ENCODE results near the gene FAM174B. TPM values are rescaled to one million over a fixed set of nuclear protein-coding genes. Genes with fewer than 3 reads are reported as not detected.

Gene FAM174B
- total RNA-seq, 1 donor from 2014 or later: 16.7 TPM

DNA sequence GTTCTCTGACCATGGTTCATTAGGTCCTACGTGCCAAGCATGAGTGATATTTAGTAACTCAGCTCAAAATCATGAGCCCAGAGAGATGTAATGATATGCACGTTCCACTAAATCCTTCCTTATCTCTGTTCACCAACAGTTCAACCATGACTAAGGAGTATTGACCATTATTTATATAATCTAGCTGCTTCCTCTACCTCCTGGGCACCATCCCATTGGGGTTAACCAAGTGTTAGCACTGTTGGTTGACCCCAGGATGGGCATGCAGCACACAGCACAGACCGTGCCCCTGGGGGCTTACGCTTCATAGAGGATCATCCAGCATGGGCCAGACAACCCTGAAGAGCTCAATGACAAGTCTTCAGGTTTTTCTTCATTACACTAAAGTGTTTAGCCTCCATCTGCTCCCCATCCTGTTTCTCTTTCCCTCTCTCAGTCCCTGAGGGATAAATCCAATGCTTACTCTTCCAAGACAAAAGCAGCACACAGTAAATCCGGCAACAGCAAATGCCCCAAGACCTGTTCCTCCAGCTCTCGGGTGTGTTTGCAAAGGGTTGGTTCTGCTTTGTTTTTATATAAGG is 10.4 kb downstream of the FAM174B start:
- DNase-seq (ENCODE audit: low spot score in 2 of 2) (no peak), FAIRE-seq (no peak)

DNA sequence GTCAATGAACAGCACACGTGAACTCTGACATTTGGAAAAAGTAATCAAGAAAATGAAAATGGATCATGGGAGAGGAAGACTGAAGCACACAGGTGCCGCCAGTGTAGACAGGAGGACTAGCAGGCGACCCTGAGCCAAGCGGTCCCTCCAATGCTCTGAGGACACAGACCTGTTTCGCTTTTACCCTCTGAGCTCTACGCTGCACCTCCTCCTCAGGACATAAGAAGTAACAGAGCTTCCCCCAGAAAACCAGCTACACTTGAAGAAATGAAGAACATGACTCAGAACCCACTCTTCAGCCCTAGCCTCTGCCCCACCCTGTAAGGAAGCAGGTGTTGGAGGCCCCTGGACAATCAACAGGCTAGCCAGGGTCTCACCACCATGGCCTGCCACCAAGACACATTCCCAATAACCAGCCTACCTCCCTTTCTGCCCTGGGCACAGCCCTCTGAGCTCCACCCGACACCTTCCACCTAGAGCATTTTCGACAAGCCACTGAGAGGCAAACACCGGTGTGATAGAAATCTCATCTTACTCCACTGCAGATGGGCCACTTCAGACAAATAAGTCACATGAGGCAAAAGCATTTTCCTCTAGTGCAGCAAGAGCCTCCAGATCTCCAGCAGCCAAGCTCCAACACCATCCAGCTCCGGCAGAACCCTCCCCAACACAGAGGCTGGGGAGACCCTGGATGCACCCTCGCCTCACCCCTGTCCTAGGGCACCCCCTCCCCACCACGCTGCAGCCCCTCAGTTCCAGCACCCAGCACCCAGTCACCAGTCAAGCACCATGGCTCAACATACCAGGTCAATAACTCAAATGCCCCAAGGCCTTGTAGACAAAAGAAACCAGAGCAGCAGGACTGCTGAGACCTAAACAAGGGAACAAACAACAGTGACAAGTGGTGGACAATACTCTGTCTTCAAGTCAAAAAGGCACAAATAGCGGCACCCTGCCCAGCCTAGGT is 11.4 kb downstream of the FAM174B start:
- DNase-seq (ENCODE audit: low spot score in 2 of 2) (no peak), FAIRE-seq (no peak)

GRCh38 chr15:92638709-92639365 is 16.7 kb downstream of the FAM174B start:
- no peak for FAIRE-seq
- no peak for DNase-seq (ENCODE audit: low spot score in 2 of 2)

DNA sequence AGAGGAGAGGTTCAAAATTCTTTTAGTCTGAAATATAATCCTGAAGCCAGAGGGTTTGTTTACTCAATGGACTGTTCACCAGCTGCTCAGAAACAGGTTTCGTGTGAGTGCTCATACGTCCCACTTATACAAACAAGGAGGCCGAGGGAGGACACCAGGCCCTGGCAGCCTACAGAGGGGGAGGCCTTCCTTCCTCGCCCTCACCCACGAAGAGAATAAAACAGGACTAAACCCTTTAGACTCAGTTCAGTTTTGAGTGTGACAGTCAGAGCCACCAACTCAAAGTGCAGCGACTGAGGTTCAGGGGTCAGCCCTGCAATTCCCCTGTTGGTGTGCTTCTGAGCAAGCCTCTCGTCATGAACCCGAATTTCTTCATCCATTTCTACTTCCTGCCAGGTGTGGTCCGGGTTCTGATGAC is 17.3 kb downstream of the FAM174B start:
- FAIRE-seq (no peak), DNase-seq (ENCODE audit: low spot score in 2 of 2) (no peak)

DNA sequence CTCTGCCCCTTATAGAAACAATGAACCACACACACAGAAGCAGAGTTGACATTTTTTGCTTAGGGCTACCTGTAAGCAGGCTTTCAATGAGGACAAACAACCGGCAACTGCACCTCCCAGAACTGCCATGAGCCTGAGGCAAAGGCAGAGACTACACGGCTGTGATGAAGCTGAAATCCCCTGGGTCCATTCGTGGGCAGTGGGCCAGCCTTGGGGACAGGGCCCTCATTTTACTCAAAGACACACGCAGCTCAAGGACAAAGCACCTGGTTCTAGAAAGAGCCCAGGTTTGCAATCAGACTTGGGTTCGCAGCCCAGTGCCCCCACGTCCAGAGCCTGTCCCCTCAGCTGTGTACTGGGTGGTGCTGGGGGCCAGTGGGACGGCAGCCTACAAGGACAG is 17.9 kb downstream of the FAM174B start:
- FAIRE-seq (no peak), DNase-seq (ENCODE audit: low spot score in 2 of 2) (no peak)

- DNase-seq (ENCODE audit: low spot score in 2 of 2) (no peak), FAIRE-seq (no peak)
These were observed 18.6 kb downstream of the FAM174B start for GRCh38 chr15:92636908-92637481.

- DNase-seq (ENCODE audit: low spot score in 2 of 2): no peak
- FAIRE-seq: no peak
These were observed 19.1 kb downstream of the FAM174B start for GRCh38 chr15:92636401-92636907.

GRCh38 chr15:92634671-92635201 is 20.8 kb downstream of the FAM174B start:
- DNase-seq (ENCODE audit: low spot score in 2 of 2) (no peak), FAIRE-seq (no peak)

- FAIRE-seq: no peak
- no peak for DNase-seq (ENCODE audit: low spot score in 2 of 2)
These were observed 21.5 kb downstream of the FAM174B start for GRCh38 chr15:92634060-92634459.

GRCh38 chr15:92633418-92633817 is 22.2 kb downstream of the FAM174B start:
- FAIRE-seq (no peak), DNase-seq (ENCODE audit: low spot score in 2 of 2) (no peak)

DNA sequence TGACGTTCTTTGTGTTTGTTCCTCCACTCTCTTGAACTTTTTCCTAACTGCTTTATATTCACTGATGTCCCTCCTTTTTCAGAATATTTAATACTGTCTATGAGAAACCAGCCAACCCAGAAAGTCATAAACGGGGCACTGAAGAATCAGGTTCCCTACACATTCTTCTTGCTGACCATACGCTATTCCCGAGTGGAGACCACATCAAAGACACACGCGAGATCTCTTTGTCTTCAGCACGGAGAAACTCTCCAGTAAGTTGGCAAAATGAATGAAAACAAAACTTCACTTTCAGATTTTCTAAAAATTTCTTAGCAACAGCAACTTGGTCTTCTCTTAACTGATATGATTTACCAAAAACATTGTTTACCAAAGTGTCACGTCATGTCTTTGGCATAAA is 22.6 kb downstream of the FAM174B start:
- no peak for FAIRE-seq

GRCh38 chr15:92631721-92632120 is 23.9 kb downstream of the FAM174B start:
- DNase-seq (ENCODE audit: low spot score in 2 of 2) (no peak), FAIRE-seq (no peak)

More for the DNA sequence above, 22.6 kb downstream of the FAM174B start:
- DNase-seq (ENCODE audit: low spot score in 2 of 2): no peak

DNA sequence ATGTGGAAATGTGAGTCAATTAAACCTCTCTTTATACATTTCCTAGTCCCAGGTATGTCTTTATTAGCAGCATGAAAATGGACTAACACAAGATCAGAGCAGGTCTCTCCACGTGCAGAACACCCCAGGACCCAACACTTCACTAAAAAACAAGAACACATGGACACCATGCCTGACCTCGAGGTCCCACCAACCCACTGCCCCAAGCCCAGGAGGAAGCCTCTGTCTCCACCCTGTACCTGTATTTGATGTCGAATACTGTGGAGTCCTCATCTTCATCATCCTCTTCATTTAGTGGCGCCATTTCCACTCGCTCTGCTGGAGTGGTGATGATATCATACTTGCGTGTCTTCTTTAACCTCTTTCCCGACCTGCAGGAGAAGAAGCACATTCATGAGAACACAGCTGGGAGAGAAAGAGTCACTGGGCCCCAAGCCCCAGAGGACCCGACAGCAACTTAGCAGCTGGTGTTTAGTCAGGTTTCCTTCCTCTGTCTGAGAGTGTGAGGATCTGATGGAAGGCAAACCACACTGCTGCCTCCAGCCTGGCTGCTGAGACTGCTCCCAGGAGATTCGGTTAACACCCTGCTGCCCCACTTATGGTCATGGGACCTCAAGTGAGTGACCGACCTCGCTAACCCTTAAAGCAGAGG is 25.5 kb downstream of the FAM174B start:
- FAIRE-seq (no peak), DNase-seq (ENCODE audit: low spot score in 2 of 2) (no peak)

DNA sequence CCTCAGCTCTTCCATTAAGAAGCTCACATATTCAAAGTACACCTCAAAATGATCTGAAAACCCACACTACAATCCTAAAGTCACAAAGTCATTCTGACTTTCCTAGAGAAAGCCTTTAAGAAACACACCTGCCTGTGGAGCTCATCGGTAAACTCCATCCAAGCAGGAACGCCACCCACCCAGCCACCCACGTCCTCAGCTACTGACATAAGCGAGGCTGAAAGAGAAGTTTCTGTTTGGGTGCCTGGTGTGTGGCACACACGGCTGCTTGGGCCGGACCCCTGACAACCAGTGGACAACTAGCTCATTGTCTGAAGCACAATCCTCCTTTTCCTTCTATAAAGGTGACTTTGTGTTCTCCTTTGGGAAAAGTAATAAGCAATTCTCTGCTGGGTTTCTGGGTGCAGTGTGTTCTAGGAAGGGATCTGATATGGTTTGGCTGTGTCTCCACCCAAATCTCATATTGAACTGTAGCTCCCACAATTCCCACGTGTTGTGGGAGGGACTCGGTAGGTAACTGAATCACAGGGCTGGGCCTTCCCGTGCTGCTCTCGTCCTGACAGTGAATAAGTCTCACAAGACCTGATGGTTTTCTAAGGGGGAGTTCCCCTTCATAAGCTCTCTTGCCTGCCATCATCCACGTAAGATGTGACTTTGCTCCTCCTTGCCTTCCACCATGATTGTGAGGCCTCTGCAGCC is 26.1 kb downstream of the FAM174B start:
- FAIRE-seq (no peak), DNase-seq (ENCODE audit: low spot score in 2 of 2) (no peak)

DNA sequence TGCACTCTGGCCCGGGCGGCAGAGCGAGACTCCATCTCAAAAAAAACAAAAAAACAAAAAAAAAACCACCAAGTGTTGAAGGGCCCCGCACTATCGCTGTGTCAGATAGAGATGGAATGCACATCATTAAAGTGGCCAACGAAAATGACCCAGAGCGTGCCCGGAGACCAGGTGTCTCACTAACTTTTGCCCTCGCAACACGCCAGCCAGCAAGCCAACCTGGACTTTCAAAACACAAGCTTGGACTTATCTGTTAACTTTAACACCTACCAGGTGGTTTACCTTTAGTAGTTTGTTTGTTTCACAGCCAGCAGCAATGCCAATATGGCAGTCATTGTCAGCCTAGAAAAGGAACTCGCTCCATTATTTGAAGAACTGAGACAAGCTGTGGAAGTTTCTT is 28.6 kb downstream of the FAM174B start:
- no peak for FAIRE-seq
- no peak for DNase-seq (ENCODE audit: low spot score in 2 of 2)

GRCh38 chr15:92625251-92625980 is 30.2 kb downstream of the FAM174B start:
- FAIRE-seq (no peak), DNase-seq (ENCODE audit: low spot score in 2 of 2) (no peak)

GRCh38 chr15:92624401-92624991 is 31.1 kb downstream of the FAM174B start:
- FAIRE-seq (no peak), DNase-seq (ENCODE audit: low spot score in 2 of 2) (peak; percentile 35 to 42)

GRCh38 chr15:92623435-92623834 is 32.1 kb downstream of the FAM174B start:
- no peak for DNase-seq (ENCODE audit: low spot score in 2 of 2)
- FAIRE-seq: no peak

Data from frontal cortex (tissue), 4 donors.